Fibroblast of the aortic adventitia (primary cell): Measurements from ENCODE around the gene PLEKHG3. TPM values are rescaled to one million over a fixed set of nuclear protein-coding genes. Genes with fewer than 3 reads are reported as not detected.

ENCODE experiments used
- DNase-seq: peaks from one replicate; pipeline ENCODE4 v3.0.0-alpha.2; 2010; ENCODE audit warnings: low read depth
- H3K4me3 ChIP-seq: 2 replicates; pipeline ENCODE4 v1.5.1; 2011; ENCODE audit warnings: low read depth, mild to moderate bottlenecking, control low read depth, low read length, moderate library complexity
- total RNA-seq: library from RNA; depleted of rRNA; stranded (reverse); fragments of >200 nt; gene quantifications from 2 replicates; pipeline ENCODE4 v1.2.3, GENCODE V29; 2012; ENCODE audit warnings: low replicate concordance
- TF ChIP-seq, protein P1 (sequence below): IDR thresholded peaks from 2 replicates; pipeline ENCODE4 v1.5.1; 2011; ENCODE audit warnings: mild to moderate bottlenecking, low read length, control low read depth, inconsistent platforms; ENCODE audit not compliant: insufficient read depth

PLEKHG3 gene
- total RNA-seq, 1 donor, result 9.0 TPM

DNA sequence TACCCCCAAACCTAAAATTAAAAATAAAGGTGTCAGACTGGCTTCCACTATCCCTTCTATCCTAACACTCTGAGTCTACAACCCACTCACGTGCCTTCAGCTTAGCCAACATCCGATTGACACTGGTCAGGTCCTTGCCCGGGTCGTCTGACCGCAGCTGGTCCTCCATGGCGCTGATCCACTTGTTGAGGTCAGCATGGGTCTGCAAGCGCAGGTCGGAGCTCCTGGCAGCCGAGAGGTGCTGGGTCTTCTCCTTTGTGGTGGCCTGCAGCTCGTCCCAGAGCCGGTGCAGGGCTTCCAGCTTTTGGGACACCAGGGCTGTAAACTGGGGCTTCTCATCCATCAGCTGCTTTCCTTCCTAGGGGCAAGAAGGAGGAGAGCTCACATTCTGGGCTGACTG lies 78.0 kb downstream of the PLEKHG3 start:
- no peak overlapping the region for H3K4me3 ChIP-seq
- TF ChIP-seq, protein P1, sequence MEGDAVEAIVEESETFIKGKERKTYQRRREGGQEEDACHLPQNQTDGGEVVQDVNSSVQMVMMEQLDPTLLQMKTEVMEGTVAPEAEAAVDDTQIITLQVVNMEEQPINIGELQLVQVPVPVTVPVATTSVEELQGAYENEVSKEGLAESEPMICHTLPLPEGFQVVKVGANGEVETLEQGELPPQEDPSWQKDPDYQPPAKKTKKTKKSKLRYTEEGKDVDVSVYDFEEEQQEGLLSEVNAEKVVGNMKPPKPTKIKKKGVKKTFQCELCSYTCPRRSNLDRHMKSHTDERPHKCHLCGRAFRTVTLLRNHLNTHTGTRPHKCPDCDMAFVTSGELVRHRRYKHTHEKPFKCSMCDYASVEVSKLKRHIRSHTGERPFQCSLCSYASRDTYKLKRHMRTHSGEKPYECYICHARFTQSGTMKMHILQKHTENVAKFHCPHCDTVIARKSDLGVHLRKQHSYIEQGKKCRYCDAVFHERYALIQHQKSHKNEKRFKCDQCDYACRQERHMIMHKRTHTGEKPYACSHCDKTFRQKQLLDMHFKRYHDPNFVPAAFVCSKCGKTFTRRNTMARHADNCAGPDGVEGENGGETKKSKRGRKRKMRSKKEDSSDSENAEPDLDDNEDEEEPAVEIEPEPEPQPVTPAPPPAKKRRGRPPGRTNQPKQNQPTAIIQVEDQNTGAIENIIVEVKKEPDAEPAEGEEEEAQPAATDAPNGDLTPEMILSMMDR, result no peak
- DNase-seq, result no peak

DNA sequence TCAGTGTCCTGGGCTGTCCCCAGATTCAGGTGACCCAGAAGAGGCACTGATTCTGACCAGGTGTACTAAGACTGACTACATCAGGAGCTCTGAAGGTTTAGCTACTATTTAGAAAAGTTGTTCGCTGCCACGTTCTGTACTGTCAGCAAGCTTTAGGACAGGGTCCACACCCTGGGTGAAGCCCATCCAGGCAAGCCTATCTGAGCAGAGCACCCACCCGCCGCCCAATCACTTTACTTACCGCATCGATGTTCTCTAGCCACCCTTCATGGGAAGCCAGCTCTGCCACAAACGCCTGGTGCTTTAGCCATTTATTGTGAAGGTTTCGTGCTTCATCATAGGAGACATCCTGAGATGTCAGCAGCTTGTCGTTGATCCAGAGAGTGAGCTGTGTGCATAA lies 79.8 kb downstream of the PLEKHG3 start:
- no peak for DNase-seq
- TF ChIP-seq, protein P1, result no peak
- no peak overlapping the region for H3K4me3 ChIP-seq

DNA sequence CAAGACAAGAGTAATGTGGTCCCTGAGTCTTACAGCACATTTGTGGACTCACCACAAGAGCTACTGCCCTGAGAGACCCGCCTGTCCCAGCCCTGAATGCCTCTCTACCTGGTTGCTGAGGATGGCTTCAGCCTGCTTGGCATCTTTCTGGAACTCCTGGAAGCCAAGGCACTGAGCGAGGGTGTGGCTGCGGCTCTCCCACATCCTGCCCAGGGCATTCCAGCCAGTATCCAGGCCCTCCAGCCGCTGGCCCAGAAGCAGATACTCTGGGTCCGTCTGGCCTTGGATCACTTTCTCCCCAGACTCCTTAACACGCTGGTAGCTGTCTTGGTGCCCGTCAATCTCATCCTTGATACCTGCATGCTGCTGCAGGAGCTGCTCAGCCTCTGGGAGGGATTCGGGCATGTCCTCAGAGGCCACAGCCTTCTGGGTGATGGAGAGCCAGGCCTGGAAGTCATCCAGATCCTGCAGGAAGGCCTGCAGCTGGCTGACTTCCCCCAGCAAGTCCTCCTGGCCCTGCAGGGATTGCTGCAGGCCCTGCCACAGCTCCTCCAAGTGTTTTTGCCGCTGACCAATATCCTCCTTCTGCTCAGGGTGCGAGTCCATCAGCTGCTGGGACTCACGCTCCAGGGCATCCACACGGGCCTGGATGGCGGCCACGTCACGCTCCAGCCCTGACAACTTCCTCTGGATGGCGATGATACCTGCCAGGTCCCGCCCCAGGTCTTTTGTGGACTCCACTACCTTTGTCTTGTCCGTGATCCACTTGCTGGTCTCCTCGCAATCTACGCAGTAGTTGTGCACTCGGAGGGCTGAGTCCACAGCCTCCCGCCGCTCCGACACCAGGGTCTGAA lies 82.3 kb downstream of the PLEKHG3 start:
- TF ChIP-seq, protein P1, result no peak
- peak; percentile 57 for DNase-seq
- H3K4me3 ChIP-seq, result no peak overlapping the region

DNA sequence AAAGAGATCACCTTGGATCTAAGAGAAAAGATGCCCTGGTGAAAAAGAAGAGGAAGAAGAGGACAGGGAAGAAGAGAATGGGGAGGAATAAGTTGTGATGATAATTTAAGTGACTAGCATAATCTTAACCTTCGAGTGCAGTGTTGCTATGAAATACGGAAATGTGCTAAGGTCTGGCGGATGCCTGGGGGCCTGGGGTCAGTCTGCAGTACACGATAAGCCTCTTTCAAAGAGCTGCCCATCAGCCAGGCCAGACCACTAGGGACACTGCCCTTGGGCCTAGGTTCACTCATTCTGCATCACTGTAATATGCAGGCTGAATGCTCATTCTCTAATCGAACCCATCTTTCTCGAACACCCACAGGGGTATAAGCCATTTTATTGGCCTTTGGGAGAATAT lies 83.4 kb downstream of the PLEKHG3 start:
- TF ChIP-seq, protein P1, result no peak
- H3K4me3 ChIP-seq, result no peak overlapping the region
- no peak for DNase-seq

DNA sequence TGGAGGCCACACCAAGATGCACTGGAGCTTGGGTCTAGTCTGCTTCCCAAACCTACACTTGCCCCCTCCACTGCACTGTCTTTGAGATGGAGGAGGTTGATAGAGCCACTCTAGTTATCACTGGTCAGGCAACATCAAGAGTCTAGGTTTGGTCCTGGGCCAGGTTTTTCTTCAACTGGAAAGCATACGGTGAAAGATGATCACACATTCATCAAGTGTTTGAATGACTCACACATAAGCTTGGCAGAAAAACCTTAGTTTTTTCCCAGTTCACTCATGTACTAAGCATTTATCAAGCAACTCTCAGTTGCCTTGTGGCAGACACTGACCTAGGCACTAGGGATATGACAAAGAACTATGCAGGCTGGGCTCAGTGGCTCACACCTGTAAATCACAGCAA lies 84.5 kb downstream of the PLEKHG3 start:
- no peak overlapping the region for H3K4me3 ChIP-seq
- TF ChIP-seq, protein P1, result no peak
- DNase-seq, result peak; percentile 94

DNA sequence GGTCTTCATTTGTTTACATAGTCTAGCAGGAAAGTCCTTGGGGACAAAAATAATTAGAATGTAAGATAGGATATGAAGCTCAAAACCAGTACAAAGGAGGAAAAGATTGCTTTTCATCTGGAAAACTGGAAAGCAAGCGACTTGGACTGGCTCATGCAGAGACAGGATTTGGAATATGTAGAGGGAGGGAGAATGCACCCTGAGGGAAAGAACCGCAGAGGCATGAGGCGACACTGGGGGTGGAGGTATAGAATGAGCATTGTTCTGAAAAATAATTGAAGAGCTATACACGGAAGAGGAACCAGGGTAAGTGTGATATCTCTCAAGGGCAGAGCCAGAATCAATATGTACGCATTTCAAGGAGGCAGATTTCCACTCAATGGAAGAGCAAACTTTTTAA lies 85.5 kb downstream of the PLEKHG3 start:
- H3K4me3 ChIP-seq, result no peak overlapping the region
- TF ChIP-seq, protein P1, result no peak
- DNase-seq, result no peak
